Measurements from ENCODE around the gene SH3GL3. TPM values are rescaled to one million over a fixed set of nuclear protein-coding genes. Genes with fewer than 3 reads are reported as not detected.

Gene SH3GL3
- total RNA-seq, 1 donor from 2014 or later: not detected

DNA sequence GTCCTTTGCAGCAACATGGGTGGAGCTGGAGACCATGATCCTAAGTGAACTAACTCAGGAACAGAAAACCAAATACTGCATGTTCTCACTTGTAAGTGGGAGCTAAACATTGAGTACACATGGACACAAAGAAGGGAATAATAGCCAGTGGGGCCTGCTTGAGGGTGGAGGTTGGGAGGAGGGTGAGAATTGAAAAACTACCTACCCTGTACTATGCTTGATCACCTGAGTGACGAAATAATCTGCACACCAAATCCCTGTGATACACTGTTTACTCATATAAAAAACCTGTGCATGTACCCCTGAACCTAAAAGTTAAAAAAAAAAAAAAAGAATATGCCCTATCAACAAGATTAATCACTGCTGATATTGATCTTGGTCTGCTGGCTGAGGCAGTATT, 148.1 kb downstream of the SH3GL3 start:
- no peaks in the 10 kb centered on the region for H3K36me3 ChIP-seq
- TF ChIP-seq CTCF (IDR thresholded peaks at IDR 0.05): no peak
- no peak overlapping the region for H3K27ac ChIP-seq
- no peak overlapping the region for H3K4me3 ChIP-seq
- H3K27me3 ChIP-seq: no peaks in the 10 kb centered on the region
- peaks cover 0 to 4% of the 10 kb centered on the region in 2 donors for H3K4me1 ChIP-seq
- DNase-seq (ENCODE audit: low spot score in 2 of 2): no peak
- intact Hi-C loops (cut with DNase I): no loop called here
- H3K9me3 ChIP-seq: no peaks in the 10 kb centered on the region

DNA sequence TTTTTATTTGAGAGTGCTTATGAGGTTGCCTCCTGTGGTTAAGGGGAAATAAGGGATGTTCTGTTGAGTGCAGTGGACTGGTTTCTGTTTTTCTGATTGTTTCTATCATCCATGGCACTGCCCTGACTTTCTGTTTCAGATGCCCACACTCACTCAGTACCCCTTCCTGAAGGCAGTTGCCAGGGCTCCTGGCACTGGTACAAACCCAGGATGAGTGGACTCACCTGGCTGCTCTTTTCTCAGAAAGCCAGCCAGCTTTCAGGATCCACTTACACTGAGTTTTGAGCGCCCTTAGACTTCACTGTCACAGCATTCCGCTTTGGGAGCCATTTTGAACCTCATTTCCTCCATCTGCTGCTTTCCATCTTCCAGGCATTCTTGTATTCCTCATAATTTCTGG, 150.9 kb downstream of the SH3GL3 start:
- H3K9me3 ChIP-seq: no peaks in the 10 kb centered on the region
- H3K36me3 ChIP-seq: no peaks in the 10 kb centered on the region
- no peaks in the 10 kb centered on the region for H3K4me1 ChIP-seq
- TF ChIP-seq CTCF (IDR thresholded peaks at IDR 0.05): no peak
- DNase-seq (ENCODE audit: low spot score in 2 of 2): no peak
- no peak overlapping the region for H3K27ac ChIP-seq
- no peaks in the 10 kb centered on the region for H3K27me3 ChIP-seq
- intact Hi-C loops (cut with DNase I): no loop called here
- no peak overlapping the region for H3K4me3 ChIP-seq

DNA sequence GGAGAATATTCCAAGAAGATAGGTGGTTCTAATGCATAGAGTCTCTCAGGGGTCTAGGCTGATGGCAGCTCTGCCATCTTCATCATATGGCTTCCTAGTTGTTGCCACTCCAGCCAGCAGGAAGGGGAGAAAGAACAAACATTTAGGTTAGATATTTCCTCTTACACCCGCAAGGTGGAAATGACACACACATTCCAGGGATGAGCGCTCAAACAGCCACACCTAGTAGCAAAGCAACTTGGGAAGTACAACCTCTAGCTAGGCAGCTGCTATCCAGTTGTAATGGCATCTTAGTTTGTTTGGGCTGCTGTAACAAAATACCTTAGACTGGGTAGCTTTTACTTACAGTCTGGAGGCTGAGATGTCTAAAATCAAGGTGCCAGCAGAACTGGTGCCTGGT, 154.9 kb downstream of the SH3GL3 start:
- H3K36me3 ChIP-seq: no peaks in the 10 kb centered on the region
- H3K4me3 ChIP-seq: no peak overlapping the region
- DNase-seq (ENCODE audit: low spot score in 2 of 2): no peak
- intact Hi-C loops (cut with DNase I): no loop called here
- H3K4me1 ChIP-seq: no peaks in the 10 kb centered on the region
- no peaks in the 10 kb centered on the region for H3K27me3 ChIP-seq
- no peaks in the 10 kb centered on the region for H3K9me3 ChIP-seq
- no peak overlapping the region for H3K27ac ChIP-seq
- TF ChIP-seq CTCF (IDR thresholded peaks at IDR 0.05): no peak

- Histone ChIP-seq H3K27me3 (no peaks in the 10 kb centered on the region), H3K36me3 (no peaks in the 10 kb centered on the region), H3K27ac (no peak overlapping the region), H3K9me3 (no peaks in the 10 kb centered on the region), H3K4me1 (no peaks in the 10 kb centered on the region), H3K4me3 (no peak overlapping the region)
- no peak for DNase-seq (ENCODE audit: low spot score in 2 of 2)
- no peak for TF ChIP-seq CTCF (IDR thresholded peaks at IDR 0.05)
- intact Hi-C loops (cut with DNase I): no loop called here
Observed at GRCh38 chr15:83604549-83604948, 157.4 kb downstream of the SH3GL3 start.

- DNase-seq (ENCODE audit: low spot score in 2 of 2): no peak
- peak overlapping the region in 1 of 2 donors; percentile 31 for H3K4me3 ChIP-seq
- no peaks in the 10 kb centered on the region for H3K4me1 ChIP-seq
- TF ChIP-seq CTCF (IDR thresholded peaks at IDR 0.05): no peak
- H3K27ac ChIP-seq: peak overlapping the region; percentile 3 to 38
- intact Hi-C loops (cut with DNase I): no loop called here
- no peaks in the 10 kb centered on the region for H3K9me3 ChIP-seq
- no peaks in the 10 kb centered on the region for H3K27me3 ChIP-seq
- no peaks in the 10 kb centered on the region for H3K36me3 ChIP-seq
Observed at GRCh38 chr15:83605111-83605945, 158.2 kb downstream of the SH3GL3 start.

Measured in ascending aorta (tissue), 2 donors.